K562 (cell line): Measurements from ENCODE around the gene KAT2B. TPM values are rescaled to one million over a fixed set of nuclear protein-coding genes. Genes with fewer than 3 reads are reported as not detected.
A peak's percentile ranks its signal among the peaks of the same experiment; 100 is the strongest.

Source experiments
- ARNT ChIP-seq, 2 experiments: fragments of 450-650 bp; IDR thresholded peaks; 2 replicates each; pipeline ENCODE4 v1.6.1; 2016; ENCODE audit warnings: mild to moderate bottlenecking in 1 of 2
- ATF4 ChIP-seq: fragments of 450-650 bp; formaldehyde crosslinking; IDR thresholded peaks from 2 replicates; pipeline ENCODE4 v1.4.0; 2022; ENCODE audit warnings: mild to moderate bottlenecking, moderate library complexity
- BRD4 ChIP-seq: fragments of 200-600 bp; sonication (generic); IDR thresholded peaks from 2 replicates; pipeline ENCODE4 v1.6.1; 2017; ENCODE audit warnings: inconsistent platforms
- HDAC1 ChIP-seq, 2 experiments: fragments of 450-650 bp; IDR thresholded peaks; 2 replicates each; pipeline ENCODE4 v1.6.1; 2016 to 2017; ENCODE audit warnings: inconsistent platforms in 1 of 2, mild to moderate bottlenecking in 1 of 2, moderate library complexity in 1 of 2
- KDM2B ChIP-seq: fragments of 250-450 bp; sonication (Bioruptor Pico); IDR thresholded peaks from 2 replicates; pipeline ENCODE4 v1.8.0; 2021; ENCODE audit warnings: mild to moderate bottlenecking, moderate library complexity
- NR3C1 ChIP-seq: sonication (generic); formaldehyde crosslinking; IDR thresholded peaks from 2 replicates; pipeline ENCODE4 v1.8.1; 2022; ENCODE audit warnings: missing genetic modification reagents
- RBM39 ChIP-seq: fragments of 200-400 bp; formaldehyde crosslinking; optimal IDR thresholded peaks from 2 replicates; pipeline ENCODE3; 2018; ENCODE audit warnings: low read depth, low read length
- SAP30 ChIP-seq: fragments of 200-600 bp; sonication (generic); IDR thresholded peaks from 2 replicates; pipeline ENCODE4 v1.6.1; 2012; ENCODE audit warnings: borderline replicate concordance, low read depth, mild to moderate bottlenecking, moderate library complexity, low read length, control low read depth, inconsistent platforms; ENCODE audit not compliant: insufficient read depth, poor library complexity, severe bottlenecking
- SRSF7 ChIP-seq: fragments of 200-400 bp; formaldehyde crosslinking; optimal IDR thresholded peaks from 2 replicates; pipeline ENCODE3; 2017; ENCODE audit warnings: mild to moderate bottlenecking, low read depth, low read length
- TBL1XR1 ChIP-seq, 2 experiments: IDR thresholded peaks; 2 replicates each; pipeline ENCODE4 v1.6.1; 2012; ENCODE audit warnings: improper control_type of control experiment in 2 of 2, low read length in 2 of 2, mild to moderate bottlenecking in 1 of 2
- ZBTB1 ChIP-seq: sonication (generic); formaldehyde crosslinking; IDR thresholded peaks from 2 replicates; pipeline ENCODE4 v1.8.1; 2023; ENCODE audit warnings: missing genetic modification reagents, low read depth, mild to moderate bottlenecking, borderline replicate concordance
- ZC3H4 ChIP-seq: sonication (generic); formaldehyde crosslinking; IDR thresholded peaks from 2 replicates; pipeline ENCODE4 v1.9.0; 2021; ENCODE audit warnings: missing genetic modification reagents, borderline replicate concordance
- ZFPM2 ChIP-seq: fragments of 250-450 bp; sonication (Bioruptor Pico); IDR thresholded peaks from 2 replicates; pipeline ENCODE4 v1.5.1; 2022; ENCODE audit warnings: mild to moderate bottlenecking
- ZNF165 ChIP-seq: fragments of 250-450 bp; sonication (Bioruptor Pico); IDR thresholded peaks from 2 replicates; pipeline ENCODE4 v1.4.0; 2020; ENCODE audit warnings: borderline replicate concordance
- ZNF217 ChIP-seq: sonication (generic); formaldehyde crosslinking; IDR thresholded peaks from 2 replicates; pipeline ENCODE4 v1.8.0; 2022; ENCODE audit warnings: mild to moderate bottlenecking, missing genetic modification reagents
- ZNF584 ChIP-seq: fragments of 200-800 bp; sonication (Bioruptor generic); IDR thresholded peaks from 2 replicates; pipeline ENCODE4 v1.6.1; 2016; ENCODE audit warnings: low read depth, mild to moderate bottlenecking, missing genetic modification characterization, missing compliant biosample characterization
- ZNF717 ChIP-seq: fragments of 250-450 bp; sonication (Bioruptor Pico); IDR thresholded peaks from 2 replicates; pipeline ENCODE4 v1.5.0; 2021
- ZNF740 ChIP-seq, 3 experiments: fragments of 200-800 bp in 1 of 3; sonication (Bioruptor generic) in 1 of 3; sonication (generic) in 1 of 3; formaldehyde crosslinking in 1 of 3; IDR thresholded peaks; 2 replicates each; pipeline versions ENCODE4 v1.6.1 to v1.8.0; 2016 to 2022; ENCODE audit warnings: mild to moderate bottlenecking in 2 of 3, missing compliant biosample characterization in 2 of 3, missing genetic modification characterization in 2 of 3, missing genetic modification reagents in 1 of 3
- ZNF75A ChIP-seq: fragments of 450-650 bp; formaldehyde crosslinking; IDR thresholded peaks from 2 replicates; pipeline ENCODE4 v1.4.0; 2020; ENCODE audit warnings: mild to moderate bottlenecking
- ZNF79 ChIP-seq: fragments of 250-450 bp; sonication (Bioruptor Pico); IDR thresholded peaks from 2 replicates; pipeline ENCODE4 v1.4.0; 2020; ENCODE audit warnings: low read depth, mild to moderate bottlenecking, moderate library complexity
- polyA plus RNA-seq, 8 experiments: library from polyadenylated mRNA; depleted of rRNA in 4 of 8; stranded (reverse) in 5 of 8; unstranded in 3 of 8; fragments of >200 nt; fragmentation: Nextera tagmentation in 2 of 8; fragmentation: Illumina TruSeq in 1 of 8; extraction: Ambion mirVana in 2 of 8; extraction: Trizol in 1 of 8; gene quantifications; 2 replicates each; pipeline versions ENCODE4 v1.2.1 to v1.2.3, GENCODE V29; 2011 to 2014; ENCODE audit warnings: inconsistent platforms in 1 of 8, missing spikeins in 1 of 8
- total RNA-seq, 7 experiments: library from RNA; depleted of rRNA in 6 of 7; stranded (reverse); fragments of >200 nt in 6 of 7; fragmentation: Illumina TruSeq in 2 of 7; extraction: Trizol in 2 of 7; gene quantifications; 2 replicates each; pipeline versions ENCODE4 v1.2.1 to v1.2.3, GENCODE V29; 2011 to 2021; ENCODE audit warnings: low replicate concordance in 1 of 7
- TF ChIP-seq, protein P1 (sequence below): IDR thresholded peaks from 2 replicates; pipeline ENCODE4 v1.6.1; 2016; ENCODE audit warnings: missing genetic modification characterization, missing compliant biosample characterization
- TF ChIP-seq, protein P2 (sequence below): fragments of 450-650 bp; IDR thresholded peaks from 2 replicates; pipeline ENCODE4 v1.7.1; 2018; ENCODE audit warnings: mild to moderate bottlenecking, low read depth; ENCODE audit not compliant: partially characterized antibody

Gene KAT2B
- total and polyA plus RNA-seq, 9 of the 15 experiments (the other 6 are each of a cell fraction or from before 2014, with no cell fraction given) = 3.3 to 14.9 (median 12.2) TPM

DNA sequence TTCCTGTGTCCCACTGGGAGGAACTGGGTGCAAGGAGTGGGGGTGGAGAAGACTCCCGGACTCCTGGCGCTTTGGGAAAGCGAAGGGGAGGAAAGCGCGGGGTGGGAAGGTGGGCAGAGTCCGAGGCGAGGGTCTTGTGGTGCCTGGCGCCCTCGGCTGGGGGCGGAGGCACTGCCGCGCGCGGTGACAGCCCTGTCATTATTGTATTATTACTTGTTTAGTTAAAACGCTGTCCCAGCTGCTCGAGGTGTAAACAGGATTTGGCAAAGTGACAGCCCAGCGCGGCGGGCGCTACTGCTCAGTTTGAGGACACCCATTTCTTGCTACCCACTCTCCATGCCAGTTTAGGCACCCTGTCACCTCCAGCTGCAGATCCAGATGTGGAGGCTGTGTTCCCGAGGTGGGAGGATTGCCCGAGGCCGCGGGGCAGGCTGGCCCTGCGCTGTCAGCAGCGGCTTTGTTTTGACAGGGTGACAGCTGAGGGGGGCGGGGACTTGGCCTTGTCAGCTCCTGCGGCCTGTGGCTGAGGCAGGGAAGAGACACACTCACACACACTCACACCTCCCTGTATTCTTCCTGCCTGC lies 1.0 kb downstream of the KAT2B start (continued):
- TF ChIP-seq ZNF740 (CRISPR knock-in tag; IDR thresholded peaks at IDR 0.05) = no peak
- TF ChIP-seq ZNF740 (tag; IDR thresholded peaks at IDR 0.05) = no peak
- no peak for TF ChIP-seq SRSF7
- no peak for TF ChIP-seq ZNF584
- TF ChIP-seq ZNF165 (CRISPR knock-in tag) = no peak
- no peak for TF ChIP-seq ZNF217
- no peak for TF ChIP-seq ZFPM2
- peak; percentile 84 to 100 for TF ChIP-seq HDAC1 (IDR thresholded peaks at IDR 0.05)
- peak; percentile 100 for TF ChIP-seq SAP30
- TF ChIP-seq ATF4 (CRISPR knock-in tag) = no peak
- TF ChIP-seq ARNT (IDR thresholded peaks at IDR 0.05) = no peak
- TF ChIP-seq ZBTB1 (CRISPR knock-in tag) = 0 out of 2 replicates have a peak, but pooled peaks have one; percentile 2
- TF ChIP-seq, protein P1, sequence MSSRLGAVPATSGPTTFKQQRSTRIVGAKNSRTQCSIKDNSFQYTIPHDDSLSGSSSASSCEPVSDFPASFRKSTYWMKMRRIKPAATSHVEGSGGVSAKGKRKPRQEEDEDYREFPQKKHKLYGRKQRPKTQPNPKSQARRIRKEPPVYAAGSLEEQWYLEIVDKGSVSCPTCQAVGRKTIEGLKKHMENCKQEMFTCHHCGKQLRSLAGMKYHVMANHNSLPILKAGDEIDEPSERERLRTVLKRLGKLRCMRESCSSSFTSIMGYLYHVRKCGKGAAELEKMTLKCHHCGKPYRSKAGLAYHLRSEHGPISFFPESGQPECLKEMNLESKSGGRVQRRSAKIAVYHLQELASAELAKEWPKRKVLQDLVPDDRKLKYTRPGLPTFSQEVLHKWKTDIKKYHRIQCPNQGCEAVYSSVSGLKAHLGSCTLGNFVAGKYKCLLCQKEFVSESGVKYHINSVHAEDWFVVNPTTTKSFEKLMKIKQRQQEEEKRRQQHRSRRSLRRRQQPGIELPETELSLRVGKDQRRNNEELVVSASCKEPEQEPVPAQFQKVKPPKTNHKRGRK (tag) = no peak
- TF ChIP-seq NR3C1 (CRISPR knock-in tag) = no peak
- TF ChIP-seq ZNF717 (CRISPR knock-in tag) = no peak
- no peak for TF ChIP-seq RBM39
- no peak for TF ChIP-seq ZC3H4
- no peak for TF ChIP-seq ZNF75A (CRISPR knock-in tag)
- no peak for TF ChIP-seq KDM2B (CRISPR knock-in tag)
- TF ChIP-seq, protein P2, sequence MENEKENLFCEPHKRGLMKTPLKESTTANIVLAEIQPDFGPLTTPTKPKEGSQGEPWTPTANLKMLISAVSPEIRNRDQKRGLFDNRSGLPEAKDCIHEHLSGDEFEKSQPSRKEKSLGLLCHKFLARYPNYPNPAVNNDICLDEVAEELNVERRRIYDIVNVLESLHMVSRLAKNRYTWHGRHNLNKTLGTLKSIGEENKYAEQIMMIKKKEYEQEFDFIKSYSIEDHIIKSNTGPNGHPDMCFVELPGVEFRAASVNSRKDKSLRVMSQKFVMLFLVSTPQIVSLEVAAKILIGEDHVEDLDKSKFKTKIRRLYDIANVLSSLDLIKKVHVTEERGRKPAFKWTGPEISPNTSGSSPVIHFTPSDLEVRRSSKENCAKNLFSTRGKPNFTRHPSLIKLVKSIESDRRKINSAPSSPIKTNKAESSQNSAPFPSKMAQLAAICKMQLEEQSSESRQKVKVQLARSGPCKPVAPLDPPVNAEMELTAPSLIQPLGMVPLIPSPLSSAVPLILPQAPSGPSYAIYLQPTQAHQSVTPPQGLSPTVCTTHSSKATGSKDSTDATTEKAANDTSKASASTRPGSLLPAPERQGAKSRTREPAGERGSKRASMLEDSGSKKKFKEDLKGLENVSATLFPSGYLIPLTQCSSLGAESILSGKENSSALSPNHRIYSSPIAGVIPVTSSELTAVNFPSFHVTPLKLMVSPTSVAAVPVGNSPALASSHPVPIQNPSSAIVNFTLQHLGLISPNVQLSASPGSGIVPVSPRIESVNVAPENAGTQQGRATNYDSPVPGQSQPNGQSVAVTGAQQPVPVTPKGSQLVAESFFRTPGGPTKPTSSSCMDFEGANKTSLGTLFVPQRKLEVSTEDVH = no peak
- TF ChIP-seq TBL1XR1 (IDR thresholded peaks at IDR 0.05; ENCODE audit: low read length in 2 of 2) = peak in 1 of 2 experiments; percentile 13; a peak in 1 of 4 replicates
- TF ChIP-seq BRD4 = no peak
- TF ChIP-seq ZNF79 = no peak
